ENCODE data around the gene OAS1. TPM values are rescaled to one million over a fixed set of nuclear protein-coding genes. Genes with fewer than 3 reads are reported as not detected.

The OAS1 gene
- total RNA-seq, 1 experiment from 2014 or later, result 0.64 TPM

DNA sequence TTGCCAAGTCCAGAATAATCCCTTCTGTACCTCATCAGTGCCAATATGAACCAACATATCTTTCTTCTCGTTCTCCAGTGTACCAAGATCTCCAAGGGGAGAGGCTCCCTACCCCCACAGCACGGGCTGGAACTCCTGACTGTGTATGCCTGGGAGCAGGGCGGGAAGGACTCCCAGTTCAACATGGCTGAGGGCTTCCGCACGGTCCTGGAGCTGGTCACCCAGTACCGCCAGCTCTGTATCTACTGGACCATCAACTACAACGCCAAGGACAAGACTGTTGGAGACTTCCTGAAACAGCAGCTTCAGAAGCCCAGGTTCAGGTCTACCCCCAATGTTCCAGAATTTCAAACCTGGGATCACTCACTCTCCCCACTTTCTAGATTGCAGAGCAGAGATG lies 61.1 kb downstream of the OAS1 start:
- Histone ChIP-seq H3K4me1 (ENCODE audit: control insufficient read depth in 1 of 2, insufficient read depth in 2 of 2, low read length in 2 of 2) (no peaks in the 10 kb centered on the region), H4K20me1 (ENCODE audit: insufficient read depth) (no peaks in the 10 kb centered on the region), H3K79me2 (ENCODE audit: insufficient read depth, low read length) (no peaks in the 10 kb centered on the region), H3K9me3 (ENCODE audit: control insufficient read depth in 1 of 2, insufficient read depth in 1 of 2, low read depth in 1 of 2, low read length in 2 of 2) (no peaks in the 10 kb centered on the region), H3K9me2 (ENCODE audit: insufficient read depth) (no peaks in the 10 kb centered on the region), H3K27me3 (ENCODE audit: insufficient read depth, low read length) (no peaks in the 10 kb centered on the region), H3K36me3 (ENCODE audit: control insufficient read depth in 1 of 2, insufficient read depth in 2 of 2, low read length in 2 of 2) (peaks cover 0 to 7% of the 10 kb centered on the region in 2 experiments; a peak in 1 of 4 replicates), H2AFZ (ENCODE audit: low read depth, low read length, poor library complexity, severe bottlenecking) (no peak overlapping the region), H3K27ac (ENCODE audit: low read depth, low read length) (no peak overlapping the region), H3K4me3 (replicated peaks in 1 of 2; ENCODE audit: low read depth in 1 of 2, low read length in 2 of 2) (no peak overlapping the region), H3K4me2 (ENCODE audit: low read length) (no peak overlapping the region), H3K9ac (ENCODE audit: low read length) (no peak overlapping the region)
- no peak for DNase-seq (ENCODE audit: low read depth, low spot score)
- ATAC-seq, result no peak
- intact Hi-C loops (cut with micrococcal nuclease), result no loop called here
- TF ChIP-seq, protein P1, sequence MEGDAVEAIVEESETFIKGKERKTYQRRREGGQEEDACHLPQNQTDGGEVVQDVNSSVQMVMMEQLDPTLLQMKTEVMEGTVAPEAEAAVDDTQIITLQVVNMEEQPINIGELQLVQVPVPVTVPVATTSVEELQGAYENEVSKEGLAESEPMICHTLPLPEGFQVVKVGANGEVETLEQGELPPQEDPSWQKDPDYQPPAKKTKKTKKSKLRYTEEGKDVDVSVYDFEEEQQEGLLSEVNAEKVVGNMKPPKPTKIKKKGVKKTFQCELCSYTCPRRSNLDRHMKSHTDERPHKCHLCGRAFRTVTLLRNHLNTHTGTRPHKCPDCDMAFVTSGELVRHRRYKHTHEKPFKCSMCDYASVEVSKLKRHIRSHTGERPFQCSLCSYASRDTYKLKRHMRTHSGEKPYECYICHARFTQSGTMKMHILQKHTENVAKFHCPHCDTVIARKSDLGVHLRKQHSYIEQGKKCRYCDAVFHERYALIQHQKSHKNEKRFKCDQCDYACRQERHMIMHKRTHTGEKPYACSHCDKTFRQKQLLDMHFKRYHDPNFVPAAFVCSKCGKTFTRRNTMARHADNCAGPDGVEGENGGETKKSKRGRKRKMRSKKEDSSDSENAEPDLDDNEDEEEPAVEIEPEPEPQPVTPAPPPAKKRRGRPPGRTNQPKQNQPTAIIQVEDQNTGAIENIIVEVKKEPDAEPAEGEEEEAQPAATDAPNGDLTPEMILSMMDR (IDR thresholded peaks at IDR 0.05 in 2 of 3, conservative IDR thresholded peaks at IDR 0.05 in 1 of 3; ENCODE audit: borderline replicate concordance in 1 of 3, insufficient read depth in 1 of 3, low read depth in 2 of 3, low read length in 2 of 3), result no peak
- TF ChIP-seq CBX3 (IDR thresholded peaks at IDR 0.05; ENCODE audit: low read depth) (no peak), SP1 (IDR thresholded peaks at IDR 0.05; ENCODE audit: low read depth) (no peak), EGR1 (IDR thresholded peaks at IDR 0.05; ENCODE audit: low read depth) (no peak), TCF7L2 (IDR thresholded peaks at IDR 0.05; ENCODE audit: borderline replicate concordance, extremely low read depth, insufficient read depth, insufficient read length) (no peak)
- TF ChIP-seq, protein P2, sequence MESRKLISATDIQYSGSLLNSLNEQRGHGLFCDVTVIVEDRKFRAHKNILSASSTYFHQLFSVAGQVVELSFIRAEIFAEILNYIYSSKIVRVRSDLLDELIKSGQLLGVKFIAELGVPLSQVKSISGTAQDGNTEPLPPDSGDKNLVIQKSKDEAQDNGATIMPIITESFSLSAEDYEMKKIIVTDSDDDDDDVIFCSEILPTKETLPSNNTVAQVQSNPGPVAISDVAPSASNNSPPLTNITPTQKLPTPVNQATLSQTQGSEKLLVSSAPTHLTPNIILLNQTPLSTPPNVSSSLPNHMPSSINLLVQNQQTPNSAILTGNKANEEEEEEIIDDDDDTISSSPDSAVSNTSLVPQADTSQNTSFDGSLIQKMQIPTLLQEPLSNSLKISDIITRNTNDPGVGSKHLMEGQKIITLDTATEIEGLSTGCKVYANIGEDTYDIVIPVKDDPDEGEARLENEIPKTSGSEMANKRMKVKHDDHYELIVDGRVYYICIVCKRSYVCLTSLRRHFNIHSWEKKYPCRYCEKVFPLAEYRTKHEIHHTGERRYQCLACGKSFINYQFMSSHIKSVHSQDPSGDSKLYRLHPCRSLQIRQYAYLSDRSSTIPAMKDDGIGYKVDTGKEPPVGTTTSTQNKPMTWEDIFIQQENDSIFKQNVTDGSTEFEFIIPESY (IDR thresholded peaks at IDR 0.05; ENCODE audit: extremely low read depth, insufficient replicate concordance, low read length), result no peak
- BruUV-seq (replicated peaks), result no TSS peak
- POLR2A ChIA-PET, result no interaction called here
- RAD21 ChIA-PET (ENCODE audit: low non-redundant PET in 1 of 2, low total read pairs in 2 of 2, uncharacterized antibody in 2 of 2, unreplicated experiment in 2 of 2), result no interaction called here
- CTCF ChIA-PET, result no interaction called here

Other genes starting within 250 kb of the OAS1 start
- 0.52 TPM for gene RPH3A, start 115.2 kb upstream of the OAS1 start, total RNA-seq (2021; ENCODE audit: unreplicated experiment)
- gene OAS3, start 31.5 kb downstream of the OAS1 start, total RNA-seq (2021; ENCODE audit: unreplicated experiment), result 29.5 TPM
- 0.30 TPM for gene OAS2, start 71.6 kb downstream of the OAS1 start, total RNA-seq (2021; ENCODE audit: unreplicated experiment)
- gene DTX1, start 149.8 kb downstream of the OAS1 start, total RNA-seq (2021; ENCODE audit: unreplicated experiment), result not detected
- 16.0 TPM for gene RASAL1, start 228.8 kb downstream of the OAS1 start, total RNA-seq (2021; ENCODE audit: unreplicated experiment)
- 0.34 TPM for gene CFAP73, start 242.8 kb downstream of the OAS1 start, total RNA-seq (2021; ENCODE audit: unreplicated experiment)